Effector CD4-positive, alpha-beta T cell (primary cell): ENCODE measurements around the gene GRIK3. TPM values are rescaled to one million over a fixed set of nuclear protein-coding genes. Genes with fewer than 3 reads are reported as not detected.
"Not testable (repeated sequence)": the region's sequence is repeated elsewhere in the genome, so short reads cannot be mapped to it uniquely, and the experiment has no call there.

Experiments used
- DNase-seq: peaks from one replicate; pipeline ENCODE4 v3.0.0-alpha.2; 2020
- total RNA-seq: gene quantifications from one replicate; lab custom pipeline; 2026; lab: John Stamatoyannopoulos, UW

The GRIK3 gene
- total RNA-seq, result not detected

DNA sequence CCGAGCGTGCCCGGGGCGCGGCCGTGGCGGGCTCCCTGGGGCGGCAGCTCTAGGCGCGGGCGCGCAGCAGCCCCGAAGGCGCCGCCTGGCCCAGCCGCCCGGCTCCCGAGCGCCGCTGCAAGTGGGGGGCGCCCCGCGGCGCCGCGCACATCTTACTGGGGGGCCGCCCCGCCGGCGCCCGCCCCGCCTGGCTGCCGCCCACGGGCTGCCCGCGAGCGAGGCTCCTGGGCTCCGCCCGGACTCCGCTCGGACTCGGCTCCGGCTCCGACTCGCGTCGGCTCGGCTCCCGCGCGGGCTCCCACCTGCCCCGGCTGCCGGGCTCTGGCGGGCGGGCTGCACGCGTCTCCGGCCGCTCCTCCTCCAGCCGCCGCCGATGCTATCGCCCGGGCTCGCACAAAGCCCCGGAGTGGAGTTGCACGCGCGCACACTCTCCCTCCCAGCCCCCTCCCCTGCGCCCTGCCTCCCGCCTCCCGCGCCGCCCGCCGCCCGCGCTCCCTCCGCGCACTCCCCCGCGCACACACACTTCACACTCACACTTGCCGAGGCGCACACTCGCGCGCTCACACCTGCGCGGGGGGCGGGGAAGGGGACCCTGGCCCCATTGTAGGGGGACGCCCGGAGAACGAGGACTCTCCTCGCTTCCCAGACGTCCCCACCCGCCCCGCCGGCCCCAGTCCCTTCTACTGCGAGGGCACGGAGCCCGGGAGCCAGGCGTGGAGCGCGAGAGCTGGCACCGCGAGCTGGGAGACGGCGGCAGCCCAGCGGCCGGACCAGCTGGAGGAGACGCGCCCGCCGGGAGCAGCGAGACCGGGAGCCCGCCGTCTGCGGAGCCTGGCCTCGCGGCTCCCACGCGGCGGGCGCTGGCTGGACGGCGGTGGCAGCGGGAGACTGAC lies at the start of gene GRIK3:
Gene GRIK3, minus strand, starts transcription at position 395 of the 893 bp plus-strand sequence. CDS start 407 bp downstream, outside the sequence.
- DNase-seq, result no peak

DNA sequence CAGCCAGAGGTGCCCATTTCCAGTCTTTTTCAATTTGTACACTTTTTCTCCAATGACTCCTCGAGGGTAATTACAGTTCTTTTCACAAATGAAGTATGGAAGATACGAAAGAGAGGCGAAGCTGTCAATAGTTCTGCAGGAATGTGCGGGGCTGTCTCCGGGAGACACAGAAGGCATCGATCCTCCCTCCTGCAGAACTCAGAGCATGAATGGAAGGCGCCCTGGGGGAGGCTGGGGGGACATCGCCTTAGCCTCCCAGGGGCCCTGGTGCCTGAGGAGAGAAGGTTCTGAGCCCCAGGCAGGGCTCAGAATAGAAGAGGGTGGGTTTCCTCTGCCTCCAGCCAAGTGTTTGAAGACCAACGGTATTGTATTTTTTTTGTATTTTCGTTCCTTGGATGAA lies 49.7 kb upstream of the GRIK3 start:
- no peak for DNase-seq

DNA sequence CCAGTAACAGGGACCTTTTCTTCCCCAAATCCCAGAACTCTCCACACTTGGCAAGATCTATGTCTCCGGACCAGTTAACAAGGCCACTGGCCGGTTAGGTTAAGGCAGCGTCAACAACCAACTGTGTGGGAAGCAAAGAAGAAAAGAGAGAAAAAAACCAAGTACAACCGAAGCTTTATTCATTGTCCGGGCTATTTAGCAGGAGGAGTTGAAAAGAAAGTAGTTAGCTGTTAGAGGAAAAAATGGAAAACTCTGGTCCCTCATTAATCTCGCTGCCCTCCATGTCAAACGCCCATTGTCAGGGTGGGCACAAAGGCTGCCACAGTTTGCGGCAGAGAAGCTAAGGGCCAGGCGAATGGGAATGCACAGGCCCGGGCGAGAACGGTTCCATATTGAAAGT lies 49.3 kb upstream of the GRIK3 start:
- DNase-seq, result no peak

DNA sequence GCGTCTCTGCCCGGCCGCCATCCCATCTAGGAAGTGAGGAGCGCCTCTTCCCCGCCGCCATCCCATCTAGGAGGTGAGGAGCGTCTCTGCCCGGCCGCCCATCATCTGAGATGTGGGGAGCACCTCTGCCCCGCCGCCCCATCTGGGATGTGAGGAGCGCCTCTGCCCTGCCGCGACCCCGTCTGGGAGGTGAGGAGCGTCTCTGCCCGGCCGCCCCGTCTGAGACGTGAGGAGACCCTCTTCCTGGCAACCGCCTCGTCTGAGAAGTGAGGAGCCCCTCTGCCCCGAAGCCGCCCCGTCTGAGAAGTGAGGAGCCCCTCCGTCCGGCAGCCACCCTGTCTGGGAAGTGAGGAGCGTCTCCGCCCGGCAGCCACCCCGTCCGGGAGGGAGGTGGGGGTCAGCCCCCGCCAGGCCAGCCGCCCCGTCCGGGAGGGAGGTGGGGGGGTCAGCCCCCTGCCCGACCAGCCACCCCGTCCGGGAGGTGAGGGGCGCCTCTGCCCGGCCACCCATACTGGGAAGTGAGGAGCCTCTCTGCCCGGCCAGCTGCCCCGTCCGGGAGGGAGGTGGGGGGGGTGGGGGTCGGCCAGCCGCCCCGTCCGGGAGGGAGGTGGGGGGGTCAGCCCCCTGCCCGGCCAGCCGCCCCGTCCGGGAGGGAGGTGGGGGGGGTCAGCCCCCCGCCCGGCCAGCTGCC lies 46.1 kb upstream of the GRIK3 start:
- DNase-seq, result not testable (repeated sequence)

DNA sequence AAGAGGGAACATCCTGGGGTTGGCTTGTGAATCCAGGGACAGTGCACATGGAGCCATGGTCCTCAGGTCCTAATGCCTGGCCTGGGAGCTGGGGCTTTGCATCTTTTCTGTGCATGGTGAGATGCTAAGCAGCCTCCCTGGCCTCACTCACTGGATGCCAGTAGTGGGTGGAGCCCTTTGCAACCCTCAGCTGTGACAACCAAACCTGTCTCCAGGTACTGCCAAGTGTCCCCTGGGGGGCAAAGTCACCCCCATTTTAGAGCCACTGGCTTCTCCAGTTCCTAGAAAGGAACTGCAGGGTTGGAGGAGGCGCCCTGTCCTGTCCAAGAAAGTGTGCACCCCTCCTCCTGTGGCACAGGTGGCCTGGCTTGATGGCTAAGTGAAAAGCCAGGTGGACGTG lies 44.6 kb upstream of the GRIK3 start:
- DNase-seq, result no peak

DNA sequence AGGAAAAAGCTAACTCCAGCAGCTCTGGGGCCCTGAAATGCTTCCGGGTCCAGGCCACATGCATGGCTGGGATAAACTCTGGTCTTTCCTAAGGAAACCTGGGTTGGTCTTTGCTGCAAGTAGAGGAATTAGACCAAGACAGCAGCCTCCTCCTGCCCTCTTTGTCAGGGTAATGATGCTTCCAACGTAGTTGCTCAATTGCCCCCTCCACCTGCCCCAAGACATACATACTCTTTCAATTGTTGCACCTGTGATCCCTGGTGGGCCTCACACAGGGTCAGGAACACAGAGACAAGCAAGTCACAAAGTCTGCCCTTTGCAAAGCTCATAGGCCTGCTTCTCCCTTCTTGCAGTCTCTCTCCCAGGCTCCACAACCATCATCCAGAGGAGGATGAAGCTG lies 41.9 kb upstream of the GRIK3 start:
- DNase-seq, result no peak

DNA sequence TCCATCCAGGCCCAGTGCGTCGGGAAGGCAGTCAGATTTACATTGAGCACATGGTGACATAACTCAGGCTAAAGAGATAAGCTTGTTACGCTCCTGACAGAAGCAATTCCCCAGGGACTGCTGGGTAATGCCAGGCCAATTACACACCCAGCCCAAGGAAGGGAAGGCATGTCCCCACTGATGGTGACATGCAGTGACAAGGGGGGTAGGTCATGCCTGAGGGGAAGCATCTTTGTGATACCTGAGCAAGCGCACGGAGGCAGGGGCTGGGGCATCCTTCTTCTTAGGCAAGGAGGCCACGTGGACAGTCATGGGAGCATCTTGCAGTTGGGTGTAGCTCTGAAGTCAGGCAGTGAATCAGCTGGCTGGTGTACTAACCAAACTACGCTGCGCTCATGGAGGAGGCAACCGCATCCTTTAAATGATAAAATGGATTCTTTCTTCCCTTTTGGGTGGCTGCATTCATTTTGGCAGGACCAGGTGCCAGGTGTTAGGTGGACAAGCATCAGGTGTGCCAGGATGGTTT lies 39.6 kb upstream of the GRIK3 start:
- no peak for DNase-seq

DNA sequence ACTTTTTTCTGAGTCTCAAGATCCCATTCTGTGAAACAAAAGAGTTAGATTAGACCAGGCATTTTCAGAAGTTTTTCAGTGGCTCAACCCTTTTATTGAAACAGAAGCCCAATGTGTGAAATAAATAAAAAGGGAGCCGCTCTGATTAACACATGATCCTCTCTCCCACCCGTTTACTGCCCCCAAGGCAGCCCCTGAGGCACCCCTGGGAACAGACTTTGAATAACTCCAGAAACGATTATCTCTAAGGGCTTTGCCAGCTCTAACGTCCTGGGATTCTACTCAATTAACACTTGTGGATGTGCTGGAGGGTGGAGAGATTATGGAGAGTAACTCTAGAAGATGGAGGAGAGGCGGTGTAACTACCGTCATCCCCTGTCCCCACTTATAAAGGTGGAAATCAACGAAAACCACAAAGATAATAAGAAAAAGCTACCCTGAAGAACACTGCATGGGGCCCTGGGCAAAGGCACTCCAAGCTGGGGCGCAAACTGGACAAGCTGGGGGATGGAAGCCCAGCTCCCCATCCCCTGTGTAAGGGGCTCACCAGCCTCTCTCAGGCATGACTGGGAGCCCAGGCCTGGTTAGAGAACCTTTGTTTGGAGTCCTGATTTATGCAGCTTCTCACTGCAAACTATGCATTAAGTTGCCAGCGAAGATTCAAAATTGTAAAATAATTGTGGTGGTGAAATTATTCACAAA lies 39.0 kb upstream of the GRIK3 start:
- no peak for DNase-seq

DNA sequence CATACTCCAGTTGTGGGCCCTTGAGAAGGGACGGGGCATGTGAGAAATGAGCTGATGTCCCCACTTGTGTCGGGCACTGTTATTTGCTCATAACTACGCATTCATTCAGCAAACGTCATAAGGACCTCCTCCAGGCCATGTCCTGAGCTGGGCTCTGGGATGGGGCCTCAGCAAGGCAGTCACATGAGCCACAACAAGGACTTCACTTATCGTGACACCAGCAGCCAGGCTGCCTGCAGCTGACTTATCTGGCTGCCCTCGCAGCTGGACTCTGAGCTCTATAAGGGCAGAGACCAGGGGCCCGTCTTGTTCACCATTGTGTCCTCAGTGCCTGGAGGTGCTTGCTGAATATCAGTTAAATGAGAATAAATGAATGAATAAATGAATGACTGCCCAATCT lies 37.5 kb upstream of the GRIK3 start:
- DNase-seq, result no peak

DNA sequence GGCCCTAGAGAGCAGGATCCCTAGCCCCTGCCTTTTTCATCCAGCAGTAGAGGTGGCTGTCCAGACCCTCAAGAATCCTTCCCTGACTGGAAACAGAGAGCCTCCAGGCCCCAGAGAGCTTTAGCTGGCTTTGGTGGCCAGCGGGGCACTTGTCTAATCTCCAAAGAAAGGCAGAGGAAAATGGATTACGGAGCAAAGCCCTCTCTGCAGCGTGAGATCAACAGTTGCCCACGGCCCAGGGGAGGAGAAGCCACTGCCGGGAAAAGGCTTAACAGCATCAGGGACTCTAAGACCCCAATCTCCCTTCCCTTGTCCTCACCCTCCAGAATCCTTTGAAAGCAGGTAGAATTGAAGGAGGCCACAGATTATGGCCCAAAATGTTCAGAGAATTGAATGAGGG lies 35.8 kb upstream of the GRIK3 start:
- DNase-seq, result no peak

DNA sequence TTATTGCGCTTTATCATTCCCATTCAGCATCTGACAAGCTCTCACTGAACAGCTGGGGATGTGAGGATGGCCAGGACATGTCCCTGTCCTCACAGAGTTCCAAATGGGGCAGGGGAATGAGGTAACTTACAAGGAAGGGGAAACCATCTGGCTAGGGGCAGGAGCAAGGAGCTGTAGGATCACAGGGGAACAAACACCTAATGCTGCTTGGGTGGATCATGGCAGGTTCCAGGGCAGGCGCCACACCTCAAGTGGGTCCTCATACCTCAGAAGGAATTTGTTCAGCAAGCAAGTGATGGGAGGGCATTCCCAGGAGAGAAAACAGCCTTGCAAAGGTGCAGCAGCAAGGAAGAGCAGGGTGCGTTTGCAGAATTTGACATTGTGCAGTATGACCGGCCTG lies 35.1 kb upstream of the GRIK3 start:
- DNase-seq, result no peak

DNA sequence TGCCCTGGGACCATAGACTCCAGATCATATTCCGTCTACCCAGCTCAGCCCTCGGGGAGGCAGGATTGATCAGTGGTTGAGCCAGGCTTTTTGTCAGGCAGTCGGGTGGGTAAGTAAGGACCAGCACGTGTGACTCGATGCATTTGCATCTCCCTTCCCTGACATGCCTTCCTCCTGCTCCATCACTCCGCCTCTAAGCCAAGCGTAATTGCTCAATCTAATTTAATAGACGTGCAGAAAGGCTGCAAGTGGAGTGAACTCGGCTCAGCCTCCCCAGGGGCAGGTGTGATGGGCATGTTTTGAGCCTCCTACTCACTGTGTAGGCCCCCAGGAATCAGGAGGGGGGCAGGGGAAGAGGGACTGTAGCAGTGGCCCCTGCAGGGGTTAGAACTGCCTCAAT lies 34.6 kb upstream of the GRIK3 start:
- no peak for DNase-seq

DNA sequence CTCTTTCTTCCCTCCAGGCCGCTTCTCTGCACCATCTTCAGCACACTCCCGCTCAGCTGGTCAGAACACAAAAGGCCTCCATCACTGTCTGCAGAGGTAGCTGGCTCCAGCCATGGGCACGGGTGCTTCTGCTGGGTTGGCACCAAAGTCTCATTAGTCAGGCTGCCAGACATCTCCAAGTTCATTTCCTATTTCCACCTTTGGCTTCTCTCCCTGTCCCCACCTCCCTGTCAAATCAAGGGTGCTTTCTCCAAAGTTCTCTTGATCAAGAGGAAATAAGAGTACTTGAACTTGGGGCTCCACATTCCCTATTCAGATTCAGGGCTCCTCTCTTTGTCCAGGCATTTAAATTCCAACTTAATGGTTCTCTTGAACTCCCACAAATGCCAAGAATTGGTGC lies 33.9 kb upstream of the GRIK3 start:
- DNase-seq, result no peak

DNA sequence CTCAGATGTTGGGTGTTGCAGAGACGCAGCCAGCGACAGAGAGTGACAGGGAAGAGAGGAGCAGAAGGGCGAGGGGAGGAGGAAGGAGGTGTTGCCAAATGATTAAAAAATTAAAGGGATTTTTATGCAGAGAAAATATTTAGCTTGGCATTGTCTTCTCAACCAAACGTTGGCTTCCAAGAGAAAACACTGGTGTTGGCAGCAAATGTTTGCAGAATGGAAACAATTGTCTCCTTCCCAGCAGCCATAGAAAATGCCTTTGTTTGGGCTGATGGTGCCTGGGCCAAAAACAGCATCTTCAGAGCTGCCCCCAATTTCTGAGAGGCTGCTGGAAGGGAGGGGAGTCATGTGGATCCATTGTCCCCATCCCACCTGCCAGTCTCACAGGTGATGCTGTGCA lies 29.7 kb upstream of the GRIK3 start:
- no peak for DNase-seq

DNA sequence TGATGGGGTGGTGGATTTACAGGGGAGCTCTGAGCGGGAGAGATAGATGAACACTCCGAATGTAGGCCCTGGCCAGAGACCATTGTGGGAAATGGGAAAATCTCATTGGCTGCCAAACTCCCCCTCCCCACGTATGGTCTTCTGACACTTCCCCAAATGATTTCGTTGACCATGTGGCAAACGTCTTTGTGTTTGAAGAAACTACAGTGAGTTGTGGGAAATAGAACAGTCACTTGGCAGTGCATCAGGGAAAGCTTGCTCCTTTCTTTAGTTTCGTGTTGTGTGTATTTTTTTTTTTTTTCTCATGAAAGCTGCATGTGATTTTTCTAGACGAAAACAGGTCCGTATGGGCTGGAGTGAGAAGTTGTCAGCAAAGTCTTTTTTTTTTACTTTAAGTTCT lies 25.0 kb upstream of the GRIK3 start:
- no peak for DNase-seq

DNA sequence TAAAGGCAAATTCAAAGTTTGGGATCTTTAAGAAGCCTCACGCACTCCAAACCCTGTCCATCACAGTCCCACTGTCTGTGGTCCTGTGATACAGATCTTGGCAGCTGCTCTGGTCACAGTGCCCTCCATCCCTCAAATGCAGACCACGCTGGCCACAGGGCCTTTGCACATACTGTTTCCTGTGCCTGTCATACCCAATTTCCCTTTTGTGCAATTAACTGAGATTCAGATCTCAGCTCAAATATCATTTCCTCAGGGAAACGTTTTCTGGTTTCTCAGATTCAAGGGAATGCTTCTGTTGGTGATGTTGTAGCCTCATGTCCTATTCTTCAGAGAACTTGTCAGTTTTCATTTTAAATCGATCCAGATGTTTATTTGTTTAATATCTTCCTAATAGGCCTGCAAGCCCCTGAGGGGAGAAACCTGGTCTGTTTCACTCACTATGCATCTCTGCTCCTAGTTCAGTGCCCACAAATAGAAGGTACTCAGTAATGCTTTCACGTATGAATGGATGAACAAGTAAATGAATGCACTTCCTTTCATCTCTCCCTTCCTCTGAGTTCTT lies 24.2 kb upstream of the GRIK3 start:
- no peak for DNase-seq

DNA sequence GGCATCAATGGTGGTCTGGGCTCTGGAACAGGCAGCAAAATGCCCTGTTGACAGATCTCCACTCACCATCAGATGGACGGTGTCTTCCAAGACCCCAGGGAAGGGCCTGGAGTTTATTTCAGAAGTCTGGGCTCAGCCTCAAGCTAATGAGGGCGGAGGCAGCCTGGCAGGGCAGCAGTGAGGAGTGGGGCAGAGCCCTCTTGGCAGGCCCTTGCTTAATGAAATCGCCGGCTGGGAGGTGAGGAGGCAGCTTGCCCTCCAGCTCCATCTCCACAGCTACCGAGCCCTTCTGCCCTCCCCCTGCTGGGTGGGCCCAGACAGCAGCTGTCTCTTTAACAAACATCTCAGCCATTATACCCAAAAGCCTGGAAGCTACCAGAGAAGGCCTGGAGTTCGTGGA lies 22.0 kb upstream of the GRIK3 start:
- no peak for DNase-seq

DNA sequence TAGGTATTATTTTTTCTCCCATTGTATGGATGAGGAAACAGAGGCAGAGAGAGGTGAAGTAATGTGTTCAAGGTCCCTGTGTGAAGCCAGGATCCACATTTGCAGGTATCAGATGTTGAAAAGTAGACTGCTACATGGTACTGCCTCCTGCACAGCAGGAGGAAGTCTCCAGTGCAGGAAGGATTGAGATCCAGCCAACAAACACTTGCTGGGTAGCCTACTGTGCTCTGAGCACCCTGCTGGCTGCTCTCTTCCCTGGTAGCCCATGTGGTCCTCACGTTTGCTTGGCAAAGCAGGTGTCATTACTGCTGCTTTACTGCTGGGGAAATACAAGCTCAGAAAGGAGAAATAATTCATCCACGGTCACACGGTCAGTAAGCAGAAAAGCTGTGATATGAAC lies 21.3 kb upstream of the GRIK3 start:
- DNase-seq, result no peak

DNA sequence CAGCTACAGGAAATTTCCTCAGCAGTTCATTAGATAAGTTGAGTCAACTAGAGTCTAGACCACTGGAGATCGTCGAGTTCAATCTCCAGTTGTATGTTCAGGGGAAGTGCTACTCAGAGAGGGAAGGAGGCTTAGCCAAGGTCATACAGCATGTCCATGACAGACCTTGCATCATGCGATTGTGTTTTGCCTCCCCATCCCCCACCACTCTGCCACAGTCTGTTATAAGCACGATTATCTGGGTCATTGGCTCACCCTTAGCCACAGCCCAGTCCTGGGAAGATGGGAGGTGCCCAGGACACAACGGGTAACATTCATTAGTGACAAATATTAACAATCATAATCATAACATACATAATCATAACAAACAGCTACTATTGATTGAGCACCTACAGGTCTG lies 18.9 kb upstream of the GRIK3 start:
- no peak for DNase-seq

DNA sequence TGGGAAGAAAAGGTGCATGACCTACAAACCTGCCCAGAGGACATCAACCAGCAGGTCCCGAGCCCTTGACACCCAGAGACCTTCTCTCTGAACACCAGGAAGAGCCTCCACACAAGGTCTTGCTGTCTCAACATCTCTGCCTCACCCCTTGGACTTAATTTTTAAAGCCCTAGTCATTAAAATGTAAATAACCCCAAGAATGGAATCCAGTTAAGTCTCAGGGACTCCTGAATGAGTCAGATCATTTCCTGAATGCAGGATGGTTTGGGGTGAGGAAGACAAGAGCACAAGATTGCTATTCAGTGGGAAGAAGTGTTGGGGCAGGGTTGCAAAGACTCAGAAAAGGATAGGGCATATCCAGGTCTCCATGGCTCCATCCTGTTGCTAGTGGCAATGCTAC lies 17.8 kb upstream of the GRIK3 start:
- no peak for DNase-seq

DNA sequence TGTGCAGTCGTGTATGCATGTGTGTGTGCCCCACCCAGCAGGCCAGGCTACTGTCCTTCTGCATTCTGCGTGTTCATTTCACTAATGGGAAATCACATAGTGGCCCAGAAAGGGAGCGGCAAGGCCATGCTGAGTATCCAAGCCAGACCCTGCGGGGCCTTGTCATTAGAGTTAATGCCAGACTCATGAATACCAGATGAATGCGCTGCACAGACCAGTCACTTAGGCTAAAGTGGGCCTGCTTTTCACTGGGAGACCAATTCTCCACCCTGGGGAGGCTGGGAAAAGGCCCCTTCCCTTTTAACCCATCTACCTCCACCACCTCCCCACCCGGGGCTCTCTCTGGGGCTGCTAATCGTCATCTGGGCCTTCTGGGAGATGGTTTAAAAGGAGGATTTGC lies 17.0 kb upstream of the GRIK3 start:
- DNase-seq, result no peak

DNA sequence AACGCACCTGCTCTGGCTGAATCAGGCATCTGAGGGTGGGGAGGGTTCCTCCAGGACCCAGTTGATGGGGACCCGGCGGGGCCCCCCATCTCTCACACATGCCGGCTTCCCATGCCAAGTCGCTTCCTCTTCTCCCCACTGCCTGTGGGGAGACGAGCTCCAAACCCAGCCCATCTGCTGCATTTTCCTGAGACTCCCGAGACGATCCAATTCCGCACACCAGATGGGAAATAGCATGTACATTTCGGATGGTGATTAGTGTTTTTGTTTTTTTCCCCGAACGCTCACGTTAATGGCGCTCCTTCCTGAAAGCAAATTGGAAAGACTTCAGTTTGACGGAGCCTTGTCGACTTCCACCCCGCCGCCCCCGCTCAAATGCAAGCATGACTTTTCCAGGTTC lies 13.2 kb upstream of the GRIK3 start:
- DNase-seq, result no peak

DNA sequence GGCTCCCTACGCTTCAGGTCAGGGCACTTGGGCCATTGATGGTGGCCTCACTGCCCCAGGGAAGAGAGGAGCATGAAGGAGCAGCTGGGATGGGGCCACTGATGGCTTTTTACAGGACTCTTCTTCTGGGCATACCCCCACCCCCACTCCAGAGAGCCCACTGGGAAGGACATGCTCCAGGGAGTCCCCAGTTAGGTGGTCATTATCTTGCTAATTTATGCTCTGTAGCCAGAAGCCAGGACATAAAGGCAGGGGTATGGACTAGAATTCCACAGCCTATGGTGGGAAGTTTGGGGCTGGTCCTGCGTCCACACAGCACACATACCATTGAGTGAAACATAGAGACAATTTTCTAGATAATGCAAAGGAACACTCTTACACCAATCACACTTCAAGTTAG lies 8.8 kb upstream of the GRIK3 start:
- DNase-seq, result no peak
